GM19025 (cell line): ENCODE results near the gene PPM1H.
"Not testable (repeated sequence)": the region's sequence is repeated elsewhere in the genome, so short reads cannot be mapped to it uniquely, and the experiment has no call there.

Experiments
- ATAC-seq: cut with Tn5 transposase; IDR thresholded peaks from one replicate; pipeline ENCODE4 v1.9.1; 2021; ENCODE audit warnings: mild to moderate bottlenecking, low read depth, moderate library complexity; ENCODE audit not compliant: unreplicated experiment

PPM1H gene

GRCh38 chr12:62843716-62844115 lies 91.2 kb downstream of the PPM1H start:
- no peak for ATAC-seq

- ATAC-seq: no peak
Measured at GRCh38 chr12:62841846-62842245, 93.1 kb downstream of the PPM1H start.

- no peak for ATAC-seq
Measured at GRCh38 chr12:62840806-62841205, 94.1 kb downstream of the PPM1H start.

GRCh38 chr12:62839869-62840660 lies 94.9 kb downstream of the PPM1H start:
- no peak for ATAC-seq

- peak; percentile 46 for ATAC-seq
Measured at GRCh38 chr12:62834971-62835547, 99.9 kb downstream of the PPM1H start.

- ATAC-seq: no peak
Measured at GRCh38 chr12:62834406-62834805, 100.5 kb downstream of the PPM1H start.

- no peak for ATAC-seq
Measured at GRCh38 chr12:62833634-62834033, 101.3 kb downstream of the PPM1H start.

GRCh38 chr12:62832558-62832957 lies 102.4 kb downstream of the PPM1H start:
- no peak for ATAC-seq

GRCh38 chr12:62832027-62832426 lies 102.9 kb downstream of the PPM1H start:
- ATAC-seq: no peak

GRCh38 chr12:62827855-62828254 lies 107.1 kb downstream of the PPM1H start:
- ATAC-seq: no peak

GRCh38 chr12:62827042-62827441 lies 107.9 kb downstream of the PPM1H start:
- ATAC-seq: no peak

GRCh38 chr12:62817556-62818271 lies 117.2 kb downstream of the PPM1H start:
- ATAC-seq: no peak

- no peak for ATAC-seq
Measured at GRCh38 chr12:62814243-62814642, 120.7 kb downstream of the PPM1H start.

- no peak for ATAC-seq
Measured at GRCh38 chr12:62813031-62813829, 121.7 kb downstream of the PPM1H start.

- not testable (repeated sequence) for ATAC-seq
Measured at GRCh38 chr12:62811481-62811880, 123.5 kb downstream of the PPM1H start.

GRCh38 chr12:62808166-62808879 lies 126.6 kb downstream of the PPM1H start:
- ATAC-seq: peak; percentile 46

GRCh38 chr12:62806893-62807292 lies 128.1 kb downstream of the PPM1H start:
- no peak for ATAC-seq

- no peak for ATAC-seq
Measured at GRCh38 chr12:62806244-62806836, 128.6 kb downstream of the PPM1H start.

- ATAC-seq: no peak
Measured at GRCh38 chr12:62805517-62805916, 129.4 kb downstream of the PPM1H start.

GRCh38 chr12:62803756-62804155 lies 131.2 kb downstream of the PPM1H start:
- ATAC-seq: no peak
